Measurements from ENCODE around the gene HS1BP3. TPM values are rescaled to one million over a fixed set of nuclear protein-coding genes. Genes with fewer than 3 reads are reported as not detected.
A peak's percentile ranks its signal among the peaks of the same experiment; 100 is the strongest.

The HS1BP3 gene
- total and polyA plus RNA-seq, 2 of the 13 experiments (the other 11 are each of a cell fraction or from before 2014, with no cell fraction given), result 15.2 to 22.0 TPM

- TF ChIP-seq ZBTB7A (CRISPR knock-in tag; IDR thresholded peaks at IDR 0.05), result peak; percentile 51
- peak; percentile 17 for TF ChIP-seq ZMYM4 (CRISPR knock-in tag; IDR thresholded peaks at IDR 0.05)
- no peak for TF ChIP-seq HDAC2 (CRISPR knock-in tag; IDR thresholded peaks at IDR 0.05)
- TF ChIP-seq ZNF652 (CRISPR knock-in tag; IDR thresholded peaks at IDR 0.05; ENCODE audit: borderline replicate concordance, low read depth), result no peak
- peak; percentile 88 for TF ChIP-seq PATZ1 (CRISPR knock-in tag; IDR thresholded peaks at IDR 0.05)
- peak; percentile 61 for TF ChIP-seq AGO2 (optimal IDR thresholded peaks at IDR 0.05; ENCODE audit: low read depth, low read length)
- peak; percentile 52 for TF ChIP-seq HNF4G (IDR thresholded peaks at IDR 0.05; ENCODE audit: borderline replicate concordance, low read depth, low read length)
- peak; percentile 77; the same call in 1 of the 2 replicates for TF ChIP-seq HNF4G (CRISPR knock-in tag; IDR thresholded peaks at IDR 0.05; ENCODE audit: borderline replicate concordance, low read depth)
- TF ChIP-seq ZNF205 (CRISPR knock-in tag; IDR thresholded peaks at IDR 0.05), result no peak
- no peak for TF ChIP-seq TGIF2 (CRISPR knock-in tag; IDR thresholded peaks at IDR 0.05)
- TF ChIP-seq ZBTB3 (CRISPR knock-in tag; IDR thresholded peaks at IDR 0.05; ENCODE audit: borderline replicate concordance, low read depth), result 0 out of 2 replicates have a peak, but pooled peaks have one; percentile 34
- TF ChIP-seq PHF8 (CRISPR knock-in tag; IDR thresholded peaks at IDR 0.05), result peak; percentile 56
- TF ChIP-seq HDAC1 (CRISPR knock-in tag; IDR thresholded peaks at IDR 0.05), result peak; percentile 36; the same call in 1 of the 2 replicates
- TF ChIP-seq ZNF207 (IDR thresholded peaks at IDR 0.05; ENCODE audit: borderline replicate concordance), result no peak
- TF ChIP-seq HOXA3 (CRISPR knock-in tag; IDR thresholded peaks at IDR 0.05), result peak; percentile 17; the same call in 1 of the 2 replicates
- TF ChIP-seq KLF6 (CRISPR knock-in tag; IDR thresholded peaks at IDR 0.05), result no peak
- TF ChIP-seq ASH2L (IDR thresholded peaks at IDR 0.05; ENCODE audit: insufficient read length, low read depth, low read length), result no peak
- no peak for TF ChIP-seq MXD4 (CRISPR knock-in tag; IDR thresholded peaks at IDR 0.05)
- 0 out of 2 replicates have a peak, but pooled peaks have one; percentile 3 for TF ChIP-seq KDM3A (CRISPR knock-in tag; IDR thresholded peaks at IDR 0.05; ENCODE audit: low read depth)
- no peak for TF ChIP-seq NFAT5 (CRISPR knock-in tag; IDR thresholded peaks at IDR 0.05)
- TF ChIP-seq MXD3 (CRISPR knock-in tag; IDR thresholded peaks at IDR 0.05), result no peak
- TF ChIP-seq ELF1 (CRISPR knock-in tag; IDR thresholded peaks at IDR 0.05), result 0 out of 2 replicates have a peak, but pooled peaks have one; percentile 22
- peak; percentile 72 for TF ChIP-seq ZMYM2 (CRISPR knock-in tag; IDR thresholded peaks at IDR 0.05)
- TF ChIP-seq DMAP1 (CRISPR knock-in tag; IDR thresholded peaks at IDR 0.05), result 0 out of 2 replicates have a peak, but pooled peaks have one; percentile 19
Observed at GRCh38 chr2:20666304-20667150, 15.6 kb upstream of the HS1BP3 start, which contains the start of gene GDF7 (continued).

All from HepG2 (cell line).